NB4 (cell line): ENCODE measurements around the gene NONO.

ENCODE experiments used
- POLR2A ChIP-seq: IDR thresholded peaks from 2 replicates; pipeline ENCODE4 v1.6.1; 2011; ENCODE audit warnings: mild to moderate bottlenecking; ENCODE audit not compliant: insufficient read length; ENCODE audit errors: extremely low read depth
- TF ChIP-seq, protein P1 (sequence below): IDR thresholded peaks from one replicate; pipeline ENCODE4 v1.5.1; 2012; ENCODE audit warnings: low read depth, low read length

DNA sequence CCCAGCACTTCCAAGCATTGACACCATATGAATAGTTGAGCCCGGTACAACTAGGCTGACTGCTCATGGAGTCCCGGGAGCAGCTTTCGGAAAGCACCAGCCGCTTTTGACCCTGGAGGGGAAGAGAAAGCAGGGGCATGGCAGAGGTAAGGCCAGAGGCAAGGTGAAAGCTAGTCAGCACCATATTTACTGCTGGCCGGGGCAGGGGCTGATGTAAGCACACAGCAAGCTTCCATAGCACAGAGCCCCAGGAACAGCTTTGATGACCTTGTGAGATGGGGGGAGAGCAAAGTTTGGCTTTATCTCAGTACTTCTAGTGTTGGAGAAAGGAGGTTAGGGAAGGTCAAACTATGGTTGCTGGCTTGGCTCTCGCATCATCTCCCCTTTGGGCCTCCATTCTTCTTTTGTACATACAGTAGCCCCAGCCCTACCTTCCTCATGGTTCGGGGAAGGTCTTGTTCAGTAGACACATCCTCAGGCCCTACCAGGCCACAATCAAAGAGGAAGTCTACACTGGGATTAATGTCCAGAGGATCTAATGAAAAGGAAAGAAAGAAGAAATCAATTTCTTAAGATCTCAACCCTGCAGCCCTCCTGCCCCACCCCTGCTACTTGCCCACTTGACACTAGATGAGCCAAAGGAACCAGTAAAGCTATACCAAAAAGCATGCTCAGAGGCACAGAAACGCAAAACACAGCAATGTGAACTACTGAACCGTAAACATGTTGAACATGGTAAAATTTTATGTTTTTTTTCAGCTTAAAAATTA lies 38.9 kb upstream of the NONO start:
- TF ChIP-seq, protein P1, sequence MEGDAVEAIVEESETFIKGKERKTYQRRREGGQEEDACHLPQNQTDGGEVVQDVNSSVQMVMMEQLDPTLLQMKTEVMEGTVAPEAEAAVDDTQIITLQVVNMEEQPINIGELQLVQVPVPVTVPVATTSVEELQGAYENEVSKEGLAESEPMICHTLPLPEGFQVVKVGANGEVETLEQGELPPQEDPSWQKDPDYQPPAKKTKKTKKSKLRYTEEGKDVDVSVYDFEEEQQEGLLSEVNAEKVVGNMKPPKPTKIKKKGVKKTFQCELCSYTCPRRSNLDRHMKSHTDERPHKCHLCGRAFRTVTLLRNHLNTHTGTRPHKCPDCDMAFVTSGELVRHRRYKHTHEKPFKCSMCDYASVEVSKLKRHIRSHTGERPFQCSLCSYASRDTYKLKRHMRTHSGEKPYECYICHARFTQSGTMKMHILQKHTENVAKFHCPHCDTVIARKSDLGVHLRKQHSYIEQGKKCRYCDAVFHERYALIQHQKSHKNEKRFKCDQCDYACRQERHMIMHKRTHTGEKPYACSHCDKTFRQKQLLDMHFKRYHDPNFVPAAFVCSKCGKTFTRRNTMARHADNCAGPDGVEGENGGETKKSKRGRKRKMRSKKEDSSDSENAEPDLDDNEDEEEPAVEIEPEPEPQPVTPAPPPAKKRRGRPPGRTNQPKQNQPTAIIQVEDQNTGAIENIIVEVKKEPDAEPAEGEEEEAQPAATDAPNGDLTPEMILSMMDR: no peak
- no peak for TF ChIP-seq POLR2A
